Endothelial cell of umbilical vein (primary cell): ENCODE measurements around the gene RFC5. TPM values are rescaled to one million over a fixed set of nuclear protein-coding genes. Genes with fewer than 3 reads are reported as not detected.

Experiments used
- BruUV-seq: library from RNA; stranded (reverse); fragments of 400-500 nt; replicated peaks from 2 replicates; lab custom pipeline; 2021; lab: Mats Ljungman, UMichigan
- CTCF ChIA-PET: fragments of 300-600, 350-600 bp; sonication (Branson Sonifier 250); formaldehyde crosslinking; loops from one replicate; lab custom pipeline; 2021; ENCODE audit warnings: antibody characterized with exemption, inconsistent platforms; lab: Charles Lee
- POLR2A ChIA-PET: fragments of 300-600, 350-600 bp; sonication (Branson Sonifier 250); formaldehyde crosslinking; loops from one replicate; lab custom pipeline; 2021; ENCODE audit warnings: antibody characterized with exemption, inconsistent platforms; lab: Charles Lee
- DNase-seq: peaks from one replicate; pipeline ENCODE4 v3.0.0-alpha.2; 2011; ENCODE audit warnings: low read depth, low spot score
- FAIRE-seq: peaks from 2 replicates; lab custom pipeline; 2011; peaks lifted over from hg19 to GRCh38; lab: Jason Lieb, UNC
- H2AFZ ChIP-seq: 2 replicates; pipeline ENCODE4 v1.6.0; 2012; ENCODE audit warnings: low read depth, low read length, control low read depth, inconsistent platforms
- H3K27ac ChIP-seq: 2 replicates; pipeline ENCODE4 v1.5.1; 2011; ENCODE audit warnings: low read depth, mild to moderate bottlenecking, control low read depth, low read length, moderate library complexity; ENCODE audit not compliant: insufficient read depth
- H3K27me3 ChIP-seq, 2 experiments: 2 replicates each; pipeline versions ENCODE4 v1.6.0 to v1.6.1; 2011; ENCODE audit warnings: low read length in 2 of 2, mixed read lengths in 1 of 2; ENCODE audit not compliant: control insufficient read depth in 2 of 2, insufficient read depth in 2 of 2
- H3K36me3 ChIP-seq, 2 experiments: 2 replicates in 1 of 2; 3 replicates in 1 of 2; pipeline ENCODE4 v1.5.1; 2011; ENCODE audit warnings: low read length in 2 of 2, mild to moderate bottlenecking in 1 of 2, moderate library complexity in 1 of 2; ENCODE audit not compliant: control insufficient read depth in 2 of 2, insufficient read depth in 2 of 2; ENCODE audit errors: extremely low read depth in 1 of 2
- H3K4me1 ChIP-seq: 3 replicates; pipeline ENCODE4 v1.5.1; 2011; ENCODE audit warnings: mild to moderate bottlenecking, low read length; ENCODE audit not compliant: control insufficient read depth, insufficient read depth; ENCODE audit errors: extremely low read depth
- H3K4me2 ChIP-seq: 2 replicates; pipeline ENCODE4 v1.6.1; 2011; ENCODE audit warnings: low read length, control low read depth, mixed read lengths; ENCODE audit not compliant: insufficient read depth
- H3K4me3 ChIP-seq, 3 experiments: fragments of 200-600 bp in 1 of 3; sonication (generic), shearing (Covaris generic) in 1 of 3; replicated peaks in 1 of 3; 2 replicates each; pipeline ENCODE4 v1.5.1; 2011 to 2016; ENCODE audit warnings: control low read depth in 3 of 3, low read length in 3 of 3, mild to moderate bottlenecking in 2 of 3, inconsistent platforms in 1 of 3, low read depth in 1 of 3, moderate library complexity in 1 of 3; ENCODE audit not compliant: insufficient read depth in 1 of 3
- H3K79me2 ChIP-seq: 2 replicates; pipeline ENCODE4 v1.6.0; 2012; ENCODE audit warnings: low read length, inconsistent platforms; ENCODE audit not compliant: control insufficient read depth, insufficient read depth
- H3K9ac ChIP-seq: replicated peaks from 2 replicates; pipeline ENCODE3; 2011; ENCODE audit warnings: low read length, control low read depth; ENCODE audit not compliant: insufficient read depth; ENCODE audit errors: extremely low read depth
- H3K9me1 ChIP-seq: replicated peaks from 3 replicates; pipeline ENCODE4 v1.6.0; 2011; ENCODE audit warnings: mild to moderate bottlenecking, low read length; ENCODE audit not compliant: control insufficient read depth, insufficient read depth; ENCODE audit errors: extremely low read depth
- H3K9me3 ChIP-seq: replicated peaks from 2 replicates; pipeline ENCODE4 v1.5.1; 2012; ENCODE audit warnings: low read length, inconsistent platforms; ENCODE audit not compliant: control insufficient read depth, insufficient read depth
- H4K20me1 ChIP-seq: replicated peaks from 2 replicates; pipeline ENCODE3; 2011; ENCODE audit warnings: mild to moderate bottlenecking, low read length; ENCODE audit not compliant: control insufficient read depth, insufficient read depth; ENCODE audit errors: extremely low read depth
- CTCF ChIP-seq, 2 donors: IDR thresholded peaks; 1 replicate in 1 of 2; 2 replicates in 1 of 2; pipeline ENCODE4 v1.5.1; 2011; ENCODE audit warnings: low read length in 2 of 2, mild to moderate bottlenecking in 2 of 2, moderate library complexity in 2 of 2, control low read depth in 1 of 2, inconsistent platforms in 1 of 2, low read depth in 1 of 2; ENCODE audit not compliant: insufficient read depth in 1 of 2; ENCODE audit errors: extremely low read depth in 1 of 2
- EZH2 ChIP-seq: IDR thresholded peaks from 2 replicates; pipeline ENCODE4 v1.6.1; 2012; ENCODE audit warnings: borderline replicate concordance, low read depth, mild to moderate bottlenecking, moderate library complexity, low read length, inconsistent platforms; ENCODE audit not compliant: severe bottlenecking
- FOS ChIP-seq: IDR thresholded peaks from 2 replicates; pipeline ENCODE4 v1.6.1; 2011; ENCODE audit warnings: mild to moderate bottlenecking, low read length, moderate library complexity, borderline replicate concordance; ENCODE audit not compliant: insufficient read depth
- GATA2 ChIP-seq: IDR thresholded peaks from 2 replicates; pipeline ENCODE4 v1.7.0; 2011; ENCODE audit warnings: low read depth, mild to moderate bottlenecking, moderate library complexity, mixed read lengths, low read length; ENCODE audit not compliant: insufficient read length, insufficient read depth
- JUN ChIP-seq: IDR thresholded peaks from 2 replicates; pipeline ENCODE4 v1.6.1; 2011; ENCODE audit warnings: borderline replicate concordance, low read depth; ENCODE audit not compliant: insufficient read length, insufficient read depth
- MAX ChIP-seq: IDR thresholded peaks from 2 replicates; pipeline ENCODE4 v1.6.1; 2011; ENCODE audit not compliant: insufficient read depth, insufficient read length
- MYC ChIP-seq: IDR thresholded peaks from one replicate; pipeline ENCODE4 v1.6.1; 2011; ENCODE audit warnings: mild to moderate bottlenecking, low read depth, low read length
- POLR2A ChIP-seq: IDR thresholded peaks from 2 replicates; pipeline ENCODE4 v1.6.1; 2012; ENCODE audit warnings: low read depth, mild to moderate bottlenecking, control low read depth, low read length
- POLR2AphosphoS5 ChIP-seq: IDR thresholded peaks from 2 replicates; pipeline ENCODE4 v1.6.1; 2012; ENCODE audit warnings: low read depth, mild to moderate bottlenecking, control low read depth, low read length, moderate library complexity; ENCODE audit not compliant: insufficient read depth
- dilution Hi-C: fragments of 300-500 bp; cut with MboI; formaldehyde crosslinking; loops from one replicate; pipeline ENCODE4 v1.15.0; 2019; ENCODE audit warnings: low sequenced_read_pairs; ENCODE audit not compliant: extremely low pct_ligation_motif_present
- intact Hi-C: fragments of 100-400 bp; cut with micrococcal nuclease; formaldehyde crosslinking; loops from one replicate; pipeline ENCODE4 v1.10.0; 2022
- polyA plus RNA-seq, 4 experiments: library from polyadenylated mRNA; depleted of rRNA in 3 of 4; stranded (reverse) in 3 of 4; unstranded in 1 of 4; fragments of >200 nt; gene quantifications; 2 replicates each; pipeline versions ENCODE4 v1.2.1 to v1.2.3, GENCODE V29; 2011 to 2012; ENCODE audit warnings: missing spikeins in 1 of 4
- total RNA-seq: library from RNA; stranded (reverse); gene quantifications from 2 replicates; pipeline ENCODE4 v1.2.3, GENCODE V29; 2021

Gene RFC5
- total and polyA plus RNA-seq, 2 donors (not counting 3 experiments of a cell fraction or from before 2014, with no cell fraction given), result 18.1 to 23.3 TPM

GRCh38 chr12:118025168-118025567 is 8.7 kb downstream of the RFC5 start:
- TF ChIP-seq MAX (no peak), JUN (no peak), FOS (no peak), POLR2AphosphoS5 (no peak), POLR2A (no peak), MYC (no peak), EZH2 (no peak), GATA2 (no peak), CTCF (IDR thresholded peaks at IDR 0.05; ENCODE audit: extremely low read depth in 1 of 2, insufficient read depth in 1 of 2, low read depth in 1 of 2, low read length in 2 of 2) (no peak)
- H3K4me2 ChIP-seq, result no peak overlapping the region
- H2AFZ ChIP-seq, result no peak overlapping the region
- peaks cover 14 to 17% of the 10 kb centered on the region in 2 experiments for H3K36me3 ChIP-seq
- DNase-seq (no peak), FAIRE-seq (no peak)
- CTCF ChIA-PET, result no interaction called here
- H3K4me1 ChIP-seq, result no peaks in the 10 kb centered on the region
- no peaks in the 10 kb centered on the region for H3K27me3 ChIP-seq
- dilution Hi-C loops (no loop called here), intact Hi-C loops (no loop called here)
- H3K79me2 ChIP-seq, result no peaks in the 10 kb centered on the region
- H3K9me1 ChIP-seq, result no peaks in the 10 kb centered on the region
- H3K9ac ChIP-seq, result no peak overlapping the region
- no TSS peak for BruUV-seq
- POLR2A ChIA-PET, result no interaction called here
- no peak overlapping the region for H3K27ac ChIP-seq
- H3K4me3 ChIP-seq, result no peak overlapping the region
- no peaks in the 10 kb centered on the region for H4K20me1 ChIP-seq
- no peaks in the 10 kb centered on the region for H3K9me3 ChIP-seq
